ENCODE measurements around the gene TOP1.

Gene TOP1

DNA sequence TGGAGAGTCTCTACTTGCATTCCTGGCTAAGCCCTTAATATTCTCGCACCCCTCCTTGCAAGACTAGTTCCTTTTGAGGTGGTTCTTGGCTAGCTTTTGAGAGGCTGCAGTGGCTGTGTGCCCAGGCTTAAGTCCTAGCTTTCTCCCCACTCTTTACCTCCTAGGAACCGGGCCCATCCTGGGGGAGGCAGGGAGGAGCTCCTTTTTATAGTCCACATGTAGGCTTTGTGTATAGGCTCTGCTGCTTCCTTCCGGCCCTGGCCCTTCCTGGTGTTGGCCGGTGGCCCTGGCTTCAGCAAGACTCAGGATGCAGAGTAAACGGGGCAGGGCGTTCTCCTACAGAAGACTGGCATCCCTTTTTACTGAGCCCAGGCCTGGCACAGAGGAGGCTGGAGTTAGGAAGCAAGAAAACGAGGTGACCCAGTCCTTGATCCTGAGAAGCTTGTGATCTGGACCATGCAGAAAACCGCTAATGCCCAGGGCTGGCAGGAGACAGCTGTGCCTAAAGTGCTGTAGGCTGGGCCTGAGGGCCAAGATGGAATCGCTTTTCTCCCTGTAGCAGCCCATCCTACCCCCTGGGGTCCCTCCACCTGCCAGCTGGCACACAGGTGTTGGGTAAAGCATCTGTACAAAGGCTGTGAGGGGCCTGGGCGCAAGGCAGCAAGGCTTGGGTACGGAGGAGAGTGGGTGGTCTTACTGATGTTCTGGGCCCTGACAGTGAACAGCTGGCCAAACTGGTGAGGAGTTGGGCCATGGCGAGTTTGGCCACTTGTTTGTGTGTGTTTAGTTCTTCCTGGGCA, 117.4 kb downstream of the TOP1 start:
- no peak for DNase-seq (ENCODE audit: low read depth)
- H3K4me3 ChIP-seq (ENCODE audit: control insufficient read depth, low read depth, low read length), result no peak overlapping the region
- TF ChIP-seq, protein P1, sequence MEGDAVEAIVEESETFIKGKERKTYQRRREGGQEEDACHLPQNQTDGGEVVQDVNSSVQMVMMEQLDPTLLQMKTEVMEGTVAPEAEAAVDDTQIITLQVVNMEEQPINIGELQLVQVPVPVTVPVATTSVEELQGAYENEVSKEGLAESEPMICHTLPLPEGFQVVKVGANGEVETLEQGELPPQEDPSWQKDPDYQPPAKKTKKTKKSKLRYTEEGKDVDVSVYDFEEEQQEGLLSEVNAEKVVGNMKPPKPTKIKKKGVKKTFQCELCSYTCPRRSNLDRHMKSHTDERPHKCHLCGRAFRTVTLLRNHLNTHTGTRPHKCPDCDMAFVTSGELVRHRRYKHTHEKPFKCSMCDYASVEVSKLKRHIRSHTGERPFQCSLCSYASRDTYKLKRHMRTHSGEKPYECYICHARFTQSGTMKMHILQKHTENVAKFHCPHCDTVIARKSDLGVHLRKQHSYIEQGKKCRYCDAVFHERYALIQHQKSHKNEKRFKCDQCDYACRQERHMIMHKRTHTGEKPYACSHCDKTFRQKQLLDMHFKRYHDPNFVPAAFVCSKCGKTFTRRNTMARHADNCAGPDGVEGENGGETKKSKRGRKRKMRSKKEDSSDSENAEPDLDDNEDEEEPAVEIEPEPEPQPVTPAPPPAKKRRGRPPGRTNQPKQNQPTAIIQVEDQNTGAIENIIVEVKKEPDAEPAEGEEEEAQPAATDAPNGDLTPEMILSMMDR (IDR thresholded peaks at IDR 0.05; ENCODE audit: control insufficient read depth, insufficient read depth, low read depth, low read length, missing control alignments), result no peak

DNA sequence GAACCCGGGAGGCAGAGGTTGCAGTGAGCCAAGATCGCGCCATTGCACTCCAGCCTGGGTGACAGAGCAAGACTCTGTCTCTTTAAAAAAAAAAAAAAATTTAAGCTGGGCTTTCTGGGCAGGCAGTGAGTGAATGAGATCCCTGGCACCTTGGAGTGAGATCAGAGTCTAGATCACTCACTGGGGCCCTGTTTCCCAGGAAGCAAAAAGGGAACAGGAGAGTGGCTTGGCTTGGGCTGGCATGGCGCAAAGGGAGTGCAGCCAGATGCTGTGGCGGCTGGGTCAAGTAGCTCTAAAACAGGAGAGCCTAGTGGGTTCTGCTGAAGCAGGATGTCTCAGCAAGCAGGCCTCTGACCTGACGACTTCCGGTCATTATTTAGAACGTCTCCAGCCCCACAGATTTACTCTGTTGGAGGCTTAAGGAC, 119.2 kb downstream of the TOP1 start:
- TF ChIP-seq, protein P1 (IDR thresholded peaks at IDR 0.05; ENCODE audit: control insufficient read depth, insufficient read depth, low read depth, low read length, missing control alignments), result no peak
- DNase-seq (ENCODE audit: low read depth), result no peak
- H3K4me3 ChIP-seq (ENCODE audit: control insufficient read depth, low read depth, low read length), result no peak overlapping the region

DNA sequence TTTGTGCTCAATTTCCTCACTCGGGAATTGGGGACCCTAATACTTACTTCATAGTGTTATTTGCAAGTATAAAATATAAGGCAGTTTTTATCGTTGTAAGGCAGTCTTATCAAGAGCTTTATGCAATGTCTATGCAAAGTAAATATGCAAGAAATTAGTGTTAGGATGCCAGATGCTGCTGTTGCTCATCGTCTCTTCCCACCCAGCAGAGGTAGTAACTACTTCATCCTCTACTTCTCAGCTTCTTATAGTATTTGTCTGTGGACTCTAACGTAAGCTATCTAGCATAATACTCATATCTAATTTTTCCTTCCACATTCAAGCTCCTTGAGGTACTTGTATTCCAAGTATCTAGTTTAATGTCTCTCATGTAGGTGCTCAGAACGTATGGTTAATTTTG, 120.3 kb downstream of the TOP1 start:
- TF ChIP-seq, protein P1 (IDR thresholded peaks at IDR 0.05; ENCODE audit: control insufficient read depth, insufficient read depth, low read depth, low read length, missing control alignments), result no peak
- H3K4me3 ChIP-seq (ENCODE audit: control insufficient read depth, low read depth, low read length), result no peak overlapping the region
- no peak for DNase-seq (ENCODE audit: low read depth)

DNA sequence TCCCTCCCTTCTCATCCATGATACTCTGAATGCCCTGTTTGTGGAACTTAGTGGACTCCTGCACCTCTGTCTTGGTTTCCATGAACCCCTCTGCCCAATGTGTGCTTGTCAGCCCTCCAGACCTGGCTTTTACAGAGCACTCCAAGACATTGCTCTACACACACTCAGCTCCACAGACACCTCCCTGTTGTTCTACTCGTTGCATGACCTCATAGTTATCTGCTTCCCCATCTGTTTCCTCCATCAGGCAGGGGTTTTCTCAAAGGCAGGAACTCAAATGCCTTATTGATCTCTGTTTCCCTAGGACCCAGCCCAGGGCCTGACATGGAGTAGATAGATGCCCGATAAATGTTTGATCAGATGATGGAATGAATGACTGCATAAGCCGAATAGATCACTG, 122.0 kb downstream of the TOP1 start:
- H3K4me3 ChIP-seq (ENCODE audit: control insufficient read depth, low read depth, low read length), result no peak overlapping the region
- DNase-seq (ENCODE audit: low read depth), result no peak
- TF ChIP-seq, protein P1 (IDR thresholded peaks at IDR 0.05; ENCODE audit: control insufficient read depth, insufficient read depth, low read depth, low read length, missing control alignments), result no peak

DNA sequence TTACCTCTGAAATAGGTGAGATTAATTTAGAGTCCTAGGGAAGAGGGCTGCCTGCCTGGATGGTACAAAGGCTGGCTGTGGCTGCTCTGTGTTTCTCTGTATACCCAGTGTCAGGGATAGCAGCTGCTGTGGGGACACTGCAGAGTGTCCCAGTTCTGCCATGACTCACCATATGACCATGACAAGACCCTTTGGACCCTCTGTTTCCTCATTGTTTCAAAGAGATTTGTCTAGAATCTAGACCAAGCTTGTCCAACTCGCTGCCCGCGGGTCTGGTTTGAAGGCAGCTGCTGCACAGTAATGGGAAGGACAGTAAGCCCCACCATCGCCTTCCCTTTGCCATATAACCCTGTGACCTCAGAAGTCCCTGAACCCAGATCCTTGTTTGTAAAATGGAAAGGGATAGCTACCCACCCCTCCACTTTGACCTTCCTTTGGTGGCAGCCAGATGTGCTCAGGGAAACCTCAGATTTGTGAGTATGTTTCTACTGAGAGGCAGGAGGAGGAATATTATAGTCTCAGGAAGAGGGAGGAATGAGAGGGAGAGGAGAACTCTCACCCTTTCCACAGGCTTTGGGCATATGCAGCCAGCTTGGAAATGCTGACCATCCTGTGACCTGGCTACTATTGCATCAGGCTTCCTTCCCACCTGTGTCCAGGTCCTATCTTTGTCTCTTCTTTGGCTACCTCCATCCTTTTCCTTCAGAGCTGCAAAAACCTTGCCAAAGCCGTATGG, 122.7 kb downstream of the TOP1 start:
- H3K4me3 ChIP-seq (ENCODE audit: control insufficient read depth, low read depth, low read length), result no peak overlapping the region
- TF ChIP-seq, protein P1 (IDR thresholded peaks at IDR 0.05; ENCODE audit: control insufficient read depth, insufficient read depth, low read depth, low read length, missing control alignments), result no peak
- DNase-seq (ENCODE audit: low read depth), result no peak

DNA sequence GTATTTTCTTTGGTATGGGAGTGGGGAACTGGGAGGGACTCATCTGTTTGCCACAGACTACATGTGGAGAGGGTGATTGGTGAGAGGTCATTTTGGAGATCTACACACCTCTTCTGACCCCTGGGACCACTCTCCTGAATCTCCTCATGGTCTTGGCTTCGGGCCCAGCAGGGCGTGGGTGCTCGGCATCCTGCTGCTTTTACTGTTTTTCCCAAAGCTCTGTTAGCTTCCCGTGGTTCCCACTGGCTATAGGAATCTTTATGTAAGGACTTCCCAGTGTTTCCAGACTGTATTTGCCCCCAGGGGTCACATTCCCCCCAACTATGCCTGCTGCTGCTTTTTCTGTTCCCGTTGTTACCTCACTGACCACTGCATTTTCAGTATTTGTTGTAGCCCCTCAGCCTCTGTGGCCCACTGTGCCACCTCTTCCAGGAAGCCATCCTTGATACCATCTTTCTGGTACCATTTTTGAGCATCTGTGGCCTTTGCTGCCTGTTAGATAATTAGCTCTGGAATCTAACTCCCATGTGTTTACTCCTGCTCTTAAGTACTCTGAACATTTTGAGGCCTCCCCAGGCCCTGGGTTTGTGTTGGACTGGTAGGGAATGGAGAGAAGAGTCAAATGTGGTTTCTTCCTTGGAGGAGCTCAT, 123.6 kb downstream of the TOP1 start:
- TF ChIP-seq, protein P1 (IDR thresholded peaks at IDR 0.05; ENCODE audit: control insufficient read depth, insufficient read depth, low read depth, low read length, missing control alignments), result no peak
- DNase-seq (ENCODE audit: low read depth), result no peak
- H3K4me3 ChIP-seq (ENCODE audit: control insufficient read depth, low read depth, low read length), result no peak overlapping the region
